Fibroblast of the aortic adventitia (primary cell): Measurements from ENCODE around the gene MAP3K4. TPM values are rescaled to one million over a fixed set of nuclear protein-coding genes. Genes with fewer than 3 reads are reported as not detected.

ENCODE experiments used
- DNase-seq: peaks from one replicate; pipeline ENCODE4 v3.0.0-alpha.2; 2010; ENCODE audit warnings: low read depth
- H3K4me3 ChIP-seq: 2 replicates; pipeline ENCODE4 v1.5.1; 2011; ENCODE audit warnings: low read depth, mild to moderate bottlenecking, control low read depth, low read length, moderate library complexity
- CTCF ChIP-seq: IDR thresholded peaks from 2 replicates; pipeline ENCODE4 v1.5.1; 2011; ENCODE audit warnings: mild to moderate bottlenecking, low read length, control low read depth, inconsistent platforms; ENCODE audit not compliant: insufficient read depth
- total RNA-seq: library from RNA; depleted of rRNA; stranded (reverse); fragments of >200 nt; gene quantifications from 2 replicates; pipeline ENCODE4 v1.2.3, GENCODE V29; 2012; ENCODE audit warnings: low replicate concordance

Gene MAP3K4
- total RNA-seq, 1 donor = 25.0 TPM

- no peak overlapping the region for H3K4me3 ChIP-seq
- no peak for TF ChIP-seq CTCF
- no peak for DNase-seq
Measured at GRCh38 chr6:161135695-161136591, 144.4 kb downstream of the MAP3K4 start.

DNA sequence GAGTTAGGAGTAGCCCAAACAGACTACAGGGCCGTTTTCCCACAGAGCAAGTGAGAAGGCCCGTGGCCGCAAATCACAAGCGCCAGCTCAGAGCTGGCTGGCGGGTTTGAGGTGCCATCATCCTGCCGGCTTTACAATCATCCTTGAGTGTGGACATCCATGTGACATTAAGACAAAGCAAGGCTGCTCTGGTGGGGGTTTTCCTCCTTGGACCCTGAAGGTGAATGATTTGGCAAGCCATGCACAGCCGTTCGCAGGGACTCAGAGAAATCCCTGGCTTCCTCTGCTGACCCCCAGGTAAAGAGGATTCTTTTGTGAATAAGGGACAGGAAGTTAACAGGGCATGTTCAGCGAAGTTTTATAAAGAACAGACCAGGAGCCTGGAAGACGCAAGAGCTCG is 145.1 kb downstream of the MAP3K4 start:
- H3K4me3 ChIP-seq = no peak overlapping the region
- no peak for TF ChIP-seq CTCF
- DNase-seq = no peak

DNA sequence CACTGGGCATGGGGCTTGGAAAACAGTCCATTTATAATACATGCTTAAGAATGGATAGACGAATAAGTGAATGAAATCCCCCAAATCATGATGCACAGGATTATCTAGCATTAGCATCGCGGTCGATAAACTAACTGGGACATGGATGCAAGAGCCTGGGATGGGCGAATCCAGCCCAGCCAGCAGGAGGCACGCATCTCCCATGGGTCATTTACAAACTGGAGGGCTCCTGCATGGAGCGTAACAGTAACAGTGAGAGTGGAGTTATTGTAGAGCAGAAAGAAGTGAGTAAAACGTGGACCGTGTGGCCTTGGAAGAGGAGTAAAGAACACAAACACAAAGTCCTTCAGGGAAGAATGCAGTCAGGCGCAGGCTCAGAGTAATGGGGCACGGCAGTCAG is 145.8 kb downstream of the MAP3K4 start:
- no peak for DNase-seq
- H3K4me3 ChIP-seq = no peak overlapping the region
- TF ChIP-seq CTCF = no peak

DNA sequence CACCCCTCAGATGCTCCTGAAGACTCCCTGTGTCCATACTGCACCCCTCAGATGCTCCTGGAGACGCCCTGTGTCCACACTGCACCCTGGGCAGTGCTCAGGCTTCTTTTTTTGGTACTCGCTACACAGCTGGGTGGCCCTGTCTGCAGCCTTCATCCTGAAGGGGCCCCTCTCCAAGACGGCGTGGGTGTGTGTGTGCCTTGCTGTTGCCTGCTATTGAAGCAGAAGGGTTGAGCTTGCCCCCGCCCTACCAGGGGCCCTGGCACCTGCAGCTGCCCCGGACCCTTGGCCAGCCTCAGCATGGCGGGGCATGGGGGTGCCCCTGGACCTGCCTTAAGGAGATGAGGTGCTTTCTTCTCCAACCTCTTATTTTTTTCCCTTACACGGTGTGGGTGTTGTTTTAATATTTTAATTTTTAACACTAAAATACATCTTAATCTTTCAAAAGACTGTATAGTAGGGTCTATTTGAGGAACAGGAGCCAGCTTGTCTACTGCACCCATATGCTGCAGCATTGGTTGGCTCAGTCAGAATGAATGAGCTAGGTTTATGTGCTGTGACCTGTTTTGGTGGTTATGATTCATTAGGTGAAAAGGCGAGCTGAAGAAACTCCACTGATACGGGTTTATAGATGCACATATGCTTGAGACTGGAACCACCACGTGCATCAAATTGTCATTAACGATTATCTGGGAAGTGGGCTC is 146.4 kb downstream of the MAP3K4 start:
- TF ChIP-seq CTCF = no peak
- DNase-seq = no peak
- no peak overlapping the region for H3K4me3 ChIP-seq

DNA sequence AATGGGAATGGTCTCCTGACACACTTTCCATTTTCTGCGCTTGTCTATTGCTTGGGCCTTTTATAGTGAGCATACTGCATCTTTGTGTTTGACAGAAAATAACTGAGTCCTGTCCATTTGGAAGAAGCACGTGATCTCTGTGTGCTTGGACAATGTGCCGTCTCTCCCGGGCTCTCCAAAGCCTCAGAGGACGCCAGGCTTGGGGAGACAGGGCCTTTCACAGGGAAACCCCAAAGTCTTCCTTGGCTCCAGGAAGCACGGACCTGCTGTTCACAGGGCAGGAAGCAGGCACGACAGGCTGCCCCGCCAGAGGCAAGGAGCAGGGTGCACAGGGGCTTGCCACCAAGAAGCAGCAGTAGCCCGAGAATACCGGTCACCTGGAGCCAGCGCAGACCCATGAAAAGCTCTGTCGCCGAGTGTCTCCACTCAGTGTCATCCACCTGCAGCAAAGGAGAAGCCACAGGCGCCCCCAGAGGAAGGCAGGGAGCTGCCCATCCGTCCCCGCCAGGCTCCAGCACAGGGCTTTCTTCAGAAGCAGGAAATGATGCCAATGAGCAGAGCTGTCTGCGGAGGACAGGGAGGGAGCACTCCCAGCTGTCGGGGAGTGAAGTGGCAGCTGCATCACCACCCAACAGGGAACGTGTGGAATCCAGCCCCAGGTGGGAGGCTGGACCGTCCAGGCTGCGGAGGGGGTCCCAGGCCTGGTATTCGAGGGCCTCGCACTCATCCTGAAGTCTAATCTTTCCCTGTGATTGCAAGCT is 147.2 kb downstream of the MAP3K4 start:
- H3K4me3 ChIP-seq = no peak overlapping the region
- TF ChIP-seq CTCF = no peak
- DNase-seq = no peak

DNA sequence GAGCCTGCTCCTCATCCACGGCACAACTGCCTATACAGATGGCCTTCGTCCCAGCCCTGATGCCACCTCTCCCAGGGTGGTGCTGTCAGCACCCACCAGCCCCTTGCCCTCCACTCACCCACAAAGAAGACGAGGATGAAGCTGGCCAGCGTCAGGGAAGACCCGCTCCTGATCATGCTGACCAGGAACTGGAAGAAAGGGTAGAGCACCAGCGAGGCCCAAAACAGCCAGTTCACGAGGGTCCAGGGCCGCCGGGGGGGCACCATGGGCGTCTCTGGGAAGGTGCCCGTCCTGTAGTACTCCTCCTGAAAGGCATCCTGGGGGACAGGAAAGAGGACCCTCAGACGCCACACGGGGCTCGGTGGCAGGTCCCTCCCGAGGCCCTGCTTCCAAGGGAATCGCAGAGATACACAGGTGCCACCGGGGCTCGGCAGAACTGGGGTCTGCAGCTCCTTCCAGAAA is 147.8 kb downstream of the MAP3K4 start:
- TF ChIP-seq CTCF = no peak
- no peak for DNase-seq
- H3K4me3 ChIP-seq = no peak overlapping the region
